A549 (cell line): ENCODE measurements around the gene EFTUD2.

Source experiments
- BHLHE40 ChIP-seq: IDR thresholded peaks from 2 replicates; pipeline ENCODE4 v1.6.1; 2012; ENCODE audit warnings: low read depth, low read length, inconsistent platforms
- CEBPB ChIP-seq, 2 experiments: fragments of >200 bp in 1 of 2; sonication (Bioruptor Twin) in 1 of 2; formaldehyde crosslinking in 1 of 2; IDR thresholded peaks; 2 replicates each; pipeline ENCODE4 v1.6.1; 2012 to 2016
- EHMT2 ChIP-seq: fragments of 200-600 bp; sonication (generic); IDR thresholded peaks from 2 replicates; pipeline ENCODE4 v1.6.1; 2016; ENCODE audit warnings: antibody characterized with exemption, low read depth, mild to moderate bottlenecking, moderate library complexity
- HOXA7 ChIP-seq: fragments of 250-450 bp; sonication (Bioruptor Pico); IDR thresholded peaks from 2 replicates; pipeline ENCODE4 v1.5.0; 2020; ENCODE audit warnings: mild to moderate bottlenecking, moderate library complexity
- JUNB ChIP-seq: fragments of >200 bp; sonication (Bioruptor Twin); formaldehyde crosslinking; IDR thresholded peaks from 2 replicates; pipeline ENCODE4 v1.6.1; 2016
- POLR2A ChIP-seq: IDR thresholded peaks from 2 replicates; pipeline ENCODE4 v1.6.1; 2012; ENCODE audit warnings: mild to moderate bottlenecking, low read length
- RAD21 ChIP-seq, 2 experiments: fragments of >200 bp in 1 of 2; sonication (Bioruptor Twin) in 1 of 2; formaldehyde crosslinking in 1 of 2; IDR thresholded peaks in 1 of 2; conservative IDR thresholded peaks in 1 of 2; 2 replicates in 1 of 2; 3 replicates in 1 of 2; pipeline ENCODE4 v1.6.1; 2012 to 2018; ENCODE audit warnings: inconsistent platforms in 1 of 2
- RCOR1 ChIP-seq: fragments of 150-350 bp; IDR thresholded peaks from 2 replicates; pipeline ENCODE4 v1.6.1; 2014; ENCODE audit warnings: antibody characterized with exemption, low read length, low read depth
- TF ChIP-seq, protein P1 (sequence below): fragments of 250-450 bp; sonication (Bioruptor Pico); IDR thresholded peaks from 2 replicates; pipeline ENCODE4 v1.5.0; 2021; ENCODE audit warnings: mild to moderate bottlenecking, moderate library complexity, borderline replicate concordance
- TF ChIP-seq, protein P2 (sequence below): fragments of >200 bp; sonication (Bioruptor Twin); formaldehyde crosslinking; IDR thresholded peaks from 3 replicates; pipeline ENCODE4 v1.5.1; 2016
- TF ChIP-seq, protein P3 (sequence below): fragments of 250-450 bp; sonication (Bioruptor Pico); IDR thresholded peaks from 2 replicates; pipeline ENCODE4 v1.5.0; 2020; ENCODE audit warnings: low read depth, mild to moderate bottlenecking, moderate library complexity
- TF ChIP-seq, protein P4 (sequence below): fragments of 200-600 bp; sonication (generic); IDR thresholded peaks from 2 replicates; pipeline ENCODE4 v1.6.1; 2016; ENCODE audit warnings: antibody characterized with exemption, mild to moderate bottlenecking, moderate library complexity
- TF ChIP-seq, protein P5 (sequence below): fragments of >200 bp; sonication (Bioruptor Twin); formaldehyde crosslinking; IDR thresholded peaks from 3 replicates; pipeline ENCODE4 v1.6.1; 2016

DNA sequence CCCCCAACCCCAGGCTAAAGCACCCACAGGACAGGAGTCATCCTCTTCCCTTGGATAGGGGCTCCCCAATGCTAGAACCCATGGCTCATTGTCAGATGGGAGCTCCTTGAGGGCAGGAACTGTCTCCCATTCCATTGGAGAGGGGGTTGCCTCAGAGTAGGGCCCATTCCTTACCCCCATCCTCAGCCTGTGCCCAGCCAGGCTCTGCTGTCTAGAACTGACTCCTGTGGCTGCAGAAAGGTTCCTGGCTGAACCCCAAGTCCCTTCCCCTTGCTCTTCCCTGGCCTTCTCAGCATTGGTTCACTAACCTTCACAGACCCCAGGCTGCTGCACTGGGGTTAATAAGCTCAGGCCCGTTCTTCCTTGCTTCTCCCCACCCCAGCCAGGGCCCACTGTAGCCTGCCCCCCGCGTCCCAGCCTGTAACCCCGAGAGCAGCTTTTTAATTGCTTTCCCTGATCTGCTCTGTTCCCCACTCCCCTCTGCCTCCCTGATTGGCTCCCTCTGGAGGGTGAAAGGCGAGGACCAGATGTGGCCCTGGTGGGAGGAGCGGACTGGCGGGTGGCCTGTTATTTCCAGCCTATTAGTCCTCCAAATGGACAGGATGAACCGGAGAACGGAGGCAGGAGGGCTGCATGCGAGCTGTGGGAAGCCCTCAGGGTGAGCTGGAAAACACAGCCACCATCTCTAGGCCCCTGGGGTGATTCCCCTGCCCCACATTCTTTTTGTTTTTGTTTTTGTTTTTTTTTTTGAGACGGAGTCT is 22.1 kb upstream of the EFTUD2 start:
- TF ChIP-seq, protein P1, sequence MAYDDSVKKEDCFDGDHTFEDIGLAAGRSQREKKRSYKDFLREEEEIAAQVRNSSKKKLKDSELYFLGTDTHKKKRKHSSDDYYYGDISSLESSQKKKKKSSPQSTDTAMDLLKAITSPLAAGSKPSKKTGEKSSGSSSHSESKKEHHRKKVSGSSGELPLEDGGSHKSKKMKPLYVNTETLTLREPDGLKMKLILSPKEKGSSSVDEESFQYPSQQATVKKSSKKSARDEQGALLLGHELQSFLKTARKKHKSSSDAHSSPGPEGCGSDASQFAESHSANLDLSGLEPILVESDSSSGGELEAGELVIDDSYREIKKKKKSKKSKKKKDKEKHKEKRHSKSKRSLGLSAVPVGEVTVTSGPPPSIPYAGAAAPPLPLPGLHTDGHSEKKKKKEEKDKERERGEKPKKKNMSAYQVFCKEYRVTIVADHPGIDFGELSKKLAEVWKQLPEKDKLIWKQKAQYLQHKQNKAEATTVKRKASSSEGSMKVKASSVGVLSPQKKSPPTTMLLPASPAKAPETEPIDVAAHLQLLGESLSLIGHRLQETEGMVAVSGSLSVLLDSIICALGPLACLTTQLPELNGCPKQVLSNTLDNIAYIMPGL = no peak
- TF ChIP-seq HOXA7 (CRISPR knock-in tag) (no peak), RCOR1 (no peak), RAD21 (conservative IDR thresholded peaks at IDR 0.05 in 1 of 2, IDR thresholded peaks at IDR 0.05 in 1 of 2) (no peak), POLR2A (no peak), BHLHE40 (no peak), JUNB (no peak), EHMT2 (no peak), CEBPB (IDR thresholded peaks at IDR 0.05) (no peak)
- TF ChIP-seq, protein P2, sequence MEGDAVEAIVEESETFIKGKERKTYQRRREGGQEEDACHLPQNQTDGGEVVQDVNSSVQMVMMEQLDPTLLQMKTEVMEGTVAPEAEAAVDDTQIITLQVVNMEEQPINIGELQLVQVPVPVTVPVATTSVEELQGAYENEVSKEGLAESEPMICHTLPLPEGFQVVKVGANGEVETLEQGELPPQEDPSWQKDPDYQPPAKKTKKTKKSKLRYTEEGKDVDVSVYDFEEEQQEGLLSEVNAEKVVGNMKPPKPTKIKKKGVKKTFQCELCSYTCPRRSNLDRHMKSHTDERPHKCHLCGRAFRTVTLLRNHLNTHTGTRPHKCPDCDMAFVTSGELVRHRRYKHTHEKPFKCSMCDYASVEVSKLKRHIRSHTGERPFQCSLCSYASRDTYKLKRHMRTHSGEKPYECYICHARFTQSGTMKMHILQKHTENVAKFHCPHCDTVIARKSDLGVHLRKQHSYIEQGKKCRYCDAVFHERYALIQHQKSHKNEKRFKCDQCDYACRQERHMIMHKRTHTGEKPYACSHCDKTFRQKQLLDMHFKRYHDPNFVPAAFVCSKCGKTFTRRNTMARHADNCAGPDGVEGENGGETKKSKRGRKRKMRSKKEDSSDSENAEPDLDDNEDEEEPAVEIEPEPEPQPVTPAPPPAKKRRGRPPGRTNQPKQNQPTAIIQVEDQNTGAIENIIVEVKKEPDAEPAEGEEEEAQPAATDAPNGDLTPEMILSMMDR = no peak
- TF ChIP-seq, protein P3, sequence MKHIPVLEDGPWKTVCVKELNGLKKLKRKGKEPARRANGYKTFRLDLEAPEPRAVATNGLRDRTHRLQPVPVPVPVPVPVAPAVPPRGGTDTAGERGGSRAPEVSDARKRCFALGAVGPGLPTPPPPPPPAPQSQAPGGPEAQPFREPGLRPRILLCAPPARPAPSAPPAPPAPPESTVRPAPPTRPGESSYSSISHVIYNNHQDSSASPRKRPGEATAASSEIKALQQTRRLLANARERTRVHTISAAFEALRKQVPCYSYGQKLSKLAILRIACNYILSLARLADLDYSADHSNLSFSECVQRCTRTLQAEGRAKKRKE (CRISPR knock-in tag) = no peak
- TF ChIP-seq, protein P4, sequence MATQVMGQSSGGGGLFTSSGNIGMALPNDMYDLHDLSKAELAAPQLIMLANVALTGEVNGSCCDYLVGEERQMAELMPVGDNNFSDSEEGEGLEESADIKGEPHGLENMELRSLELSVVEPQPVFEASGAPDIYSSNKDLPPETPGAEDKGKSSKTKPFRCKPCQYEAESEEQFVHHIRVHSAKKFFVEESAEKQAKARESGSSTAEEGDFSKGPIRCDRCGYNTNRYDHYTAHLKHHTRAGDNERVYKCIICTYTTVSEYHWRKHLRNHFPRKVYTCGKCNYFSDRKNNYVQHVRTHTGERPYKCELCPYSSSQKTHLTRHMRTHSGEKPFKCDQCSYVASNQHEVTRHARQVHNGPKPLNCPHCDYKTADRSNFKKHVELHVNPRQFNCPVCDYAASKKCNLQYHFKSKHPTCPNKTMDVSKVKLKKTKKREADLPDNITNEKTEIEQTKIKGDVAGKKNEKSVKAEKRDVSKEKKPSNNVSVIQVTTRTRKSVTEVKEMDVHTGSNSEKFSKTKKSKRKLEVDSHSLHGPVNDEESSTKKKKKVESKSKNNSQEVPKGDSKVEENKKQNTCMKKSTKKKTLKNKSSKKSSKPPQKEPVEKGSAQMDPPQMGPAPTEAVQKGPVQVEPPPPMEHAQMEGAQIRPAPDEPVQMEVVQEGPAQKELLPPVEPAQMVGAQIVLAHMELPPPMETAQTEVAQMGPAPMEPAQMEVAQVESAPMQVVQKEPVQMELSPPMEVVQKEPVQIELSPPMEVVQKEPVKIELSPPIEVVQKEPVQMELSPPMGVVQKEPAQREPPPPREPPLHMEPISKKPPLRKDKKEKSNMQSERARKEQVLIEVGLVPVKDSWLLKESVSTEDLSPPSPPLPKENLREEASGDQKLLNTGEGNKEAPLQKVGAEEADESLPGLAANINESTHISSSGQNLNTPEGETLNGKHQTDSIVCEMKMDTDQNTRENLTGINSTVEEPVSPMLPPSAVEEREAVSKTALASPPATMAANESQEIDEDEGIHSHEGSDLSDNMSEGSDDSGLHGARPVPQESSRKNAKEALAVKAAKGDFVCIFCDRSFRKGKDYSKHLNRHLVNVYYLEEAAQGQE = no peak
- TF ChIP-seq, protein P5, sequence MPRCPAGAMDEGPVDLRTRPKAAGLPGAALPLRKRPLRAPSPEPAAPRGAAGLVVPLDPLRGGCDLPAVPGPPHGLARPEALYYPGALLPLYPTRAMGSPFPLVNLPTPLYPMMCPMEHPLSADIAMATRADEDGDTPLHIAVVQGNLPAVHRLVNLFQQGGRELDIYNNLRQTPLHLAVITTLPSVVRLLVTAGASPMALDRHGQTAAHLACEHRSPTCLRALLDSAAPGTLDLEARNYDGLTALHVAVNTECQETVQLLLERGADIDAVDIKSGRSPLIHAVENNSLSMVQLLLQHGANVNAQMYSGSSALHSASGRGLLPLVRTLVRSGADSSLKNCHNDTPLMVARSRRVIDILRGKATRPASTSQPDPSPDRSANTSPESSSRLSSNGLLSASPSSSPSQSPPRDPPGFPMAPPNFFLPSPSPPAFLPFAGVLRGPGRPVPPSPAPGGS = no peak
